NT2/D1 (cell line): ENCODE measurements around the gene SQOR.

Experiments used
- YY1 ChIP-seq: IDR thresholded peaks from 2 replicates; pipeline ENCODE4 v1.6.1; 2011; ENCODE audit not compliant: insufficient read length, insufficient read depth
- ZNF274 ChIP-seq: IDR thresholded peaks from 2 replicates; pipeline ENCODE4 v1.6.1; 2011; ENCODE audit warnings: mild to moderate bottlenecking, low read depth, low read length

DNA sequence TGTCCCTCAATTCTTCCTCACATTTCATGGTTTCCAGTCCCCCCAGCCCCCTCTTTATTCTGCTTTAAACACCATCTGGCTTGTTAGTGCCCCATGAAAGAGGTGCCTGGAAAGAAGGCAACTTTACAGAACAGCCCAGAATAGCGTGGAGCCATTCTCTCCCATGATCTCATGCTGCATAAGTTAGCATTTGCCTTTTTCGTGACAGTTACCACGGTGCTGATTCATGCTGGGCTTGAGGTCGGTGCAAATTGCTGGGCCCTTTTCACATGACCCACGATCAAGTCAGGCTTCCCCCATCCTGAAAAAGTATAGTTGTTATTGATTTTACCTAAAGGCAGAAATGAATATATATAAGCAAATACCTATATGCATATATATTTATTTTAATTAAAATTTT is 29.6 kb downstream of the SQOR start:
- TF ChIP-seq YY1 (no peak), ZNF274 (no peak)
